K562 (cell line): Measurements from ENCODE around the gene HSPA1L. TPM values are rescaled to one million over a fixed set of nuclear protein-coding genes. Genes with fewer than 3 reads are reported as not detected.
A peak's percentile ranks its signal among the peaks of the same experiment; 100 is the strongest.

Experiments used
- EHMT2 ChIP-seq: fragments of 450-650 bp; IDR thresholded peaks from 2 replicates; pipeline ENCODE4 v1.6.1; 2018; ENCODE audit warnings: antibody characterized with exemption
- FOS ChIP-seq: IDR thresholded peaks from 3 replicates; pipeline ENCODE4 v1.6.1; 2011; ENCODE audit not compliant: insufficient read length; ENCODE audit errors: extremely low read depth
- FOXK2 ChIP-seq, 2 experiments: fragments of 450-650 bp; IDR thresholded peaks in 1 of 2; conservative IDR thresholded peaks in 1 of 2; 2 replicates each; pipeline ENCODE4 v1.6.1; 2016; ENCODE audit warnings: low read depth in 2 of 2, mild to moderate bottlenecking in 1 of 2
- GATAD2B ChIP-seq: fragments of 450-650 bp; IDR thresholded peaks from 2 replicates; pipeline ENCODE4 v1.6.1; 2017; ENCODE audit warnings: mild to moderate bottlenecking, borderline replicate concordance
- HCFC1 ChIP-seq: IDR thresholded peaks from 2 replicates; pipeline ENCODE4 v1.6.1; 2012; ENCODE audit warnings: low read depth, low read length, improper control_type of control experiment
- MEF2A ChIP-seq: IDR thresholded peaks from 2 replicates; pipeline ENCODE4 v1.6.1; 2011; ENCODE audit warnings: low read depth, mild to moderate bottlenecking, low read length, moderate library complexity; ENCODE audit not compliant: control insufficient read depth
- MTA3 ChIP-seq: fragments of 450-650 bp; formaldehyde crosslinking; IDR thresholded peaks from 2 replicates; pipeline ENCODE4 v1.6.1; 2017; ENCODE audit warnings: mild to moderate bottlenecking, borderline replicate concordance
- MTF1 ChIP-seq: fragments of 250-450 bp; sonication (Bioruptor Pico); IDR thresholded peaks from 2 replicates; pipeline ENCODE4 v1.9.0; 2021; ENCODE audit warnings: moderate library complexity, mild to moderate bottlenecking, inconsistent platforms, borderline replicate concordance
- NFATC3 ChIP-seq: fragments of 450-650 bp; IDR thresholded peaks from 2 replicates; pipeline ENCODE4 v1.6.1; 2017; ENCODE audit warnings: mild to moderate bottlenecking
- SNIP1 ChIP-seq: fragments of 450-650 bp; IDR thresholded peaks from 2 replicates; pipeline ENCODE4 v1.7.1; 2017; ENCODE audit warnings: low read depth, mild to moderate bottlenecking
- STAG1 ChIP-seq: sonication (generic); formaldehyde crosslinking; IDR thresholded peaks from 2 replicates; pipeline ENCODE4 v1.5.0; 2020; ENCODE audit warnings: missing genetic modification reagents, borderline replicate concordance
- TAF1 ChIP-seq: IDR thresholded peaks from 2 replicates; pipeline ENCODE4 v1.6.1; 2011; ENCODE audit warnings: mild to moderate bottlenecking, low read length, moderate library complexity; ENCODE audit not compliant: insufficient read depth, control insufficient read depth, severe bottlenecking; ENCODE audit errors: extremely low read depth
- TBP ChIP-seq: optimal IDR thresholded peaks from 2 replicates; pipeline ENCODE3; 2011; ENCODE audit warnings: low read depth, low read length, improper control_type of control experiment
- ZBED1 ChIP-seq: IDR thresholded peaks from 2 replicates; pipeline ENCODE4 v1.6.1; 2014
- ZBTB8A ChIP-seq: fragments of 450-650 bp; IDR thresholded peaks from 2 replicates; pipeline ENCODE4 v1.6.1; 2018; ENCODE audit warnings: mild to moderate bottlenecking, moderate library complexity; ENCODE audit not compliant: partially characterized antibody
- ZC3H8 ChIP-seq: fragments of 450-650 bp; IDR thresholded peaks from 2 replicates; pipeline ENCODE4 v1.6.1; 2017
- ZKSCAN1 ChIP-seq: fragments of 150-350 bp; IDR thresholded peaks from 2 replicates; pipeline ENCODE4 v1.6.1; 2016; ENCODE audit warnings: low read depth, low read length
- ZNF707 ChIP-seq: fragments of 250-450 bp; sonication (Bioruptor Pico); conservative IDR thresholded peaks from 2 replicates; pipeline ENCODE4 v1.8.0; 2022; ENCODE audit warnings: inconsistent platforms, mild to moderate bottlenecking, moderate library complexity
- polyA plus RNA-seq, 8 experiments: library from polyadenylated mRNA; depleted of rRNA in 4 of 8; stranded (reverse) in 5 of 8; unstranded in 3 of 8; fragments of >200 nt; fragmentation: Nextera tagmentation in 2 of 8; fragmentation: Illumina TruSeq in 1 of 8; extraction: Ambion mirVana in 2 of 8; extraction: Trizol in 1 of 8; gene quantifications; 2 replicates each; pipeline versions ENCODE4 v1.2.1 to v1.2.3, GENCODE V29; 2011 to 2014; ENCODE audit warnings: inconsistent platforms in 1 of 8, missing spikeins in 1 of 8
- total RNA-seq, 7 experiments: library from RNA; depleted of rRNA in 6 of 7; stranded (reverse); fragments of >200 nt in 6 of 7; fragmentation: Illumina TruSeq in 2 of 7; extraction: Trizol in 2 of 7; gene quantifications; 2 replicates each; pipeline versions ENCODE4 v1.2.1 to v1.2.3, GENCODE V29; 2011 to 2021; ENCODE audit warnings: low replicate concordance in 1 of 7
- TF ChIP-seq, protein P1 (sequence below): fragments of 250-450 bp; sonication (Bioruptor Pico); IDR thresholded peaks from 2 replicates; pipeline ENCODE4 v1.8.0; 2022; ENCODE audit warnings: moderate library complexity, mild to moderate bottlenecking, inconsistent platforms
- TF ChIP-seq, protein P2 (sequence below): fragments of 450-650 bp; IDR thresholded peaks from 2 replicates; pipeline ENCODE4 v1.6.1; 2016; ENCODE audit warnings: low read depth

The HSPA1L gene
- total and polyA plus RNA-seq, 9 of the 15 experiments (the other 6 are each of a cell fraction or from before 2014, with no cell fraction given): 0.14 to 2.1 (median 1.3) TPM

DNA sequence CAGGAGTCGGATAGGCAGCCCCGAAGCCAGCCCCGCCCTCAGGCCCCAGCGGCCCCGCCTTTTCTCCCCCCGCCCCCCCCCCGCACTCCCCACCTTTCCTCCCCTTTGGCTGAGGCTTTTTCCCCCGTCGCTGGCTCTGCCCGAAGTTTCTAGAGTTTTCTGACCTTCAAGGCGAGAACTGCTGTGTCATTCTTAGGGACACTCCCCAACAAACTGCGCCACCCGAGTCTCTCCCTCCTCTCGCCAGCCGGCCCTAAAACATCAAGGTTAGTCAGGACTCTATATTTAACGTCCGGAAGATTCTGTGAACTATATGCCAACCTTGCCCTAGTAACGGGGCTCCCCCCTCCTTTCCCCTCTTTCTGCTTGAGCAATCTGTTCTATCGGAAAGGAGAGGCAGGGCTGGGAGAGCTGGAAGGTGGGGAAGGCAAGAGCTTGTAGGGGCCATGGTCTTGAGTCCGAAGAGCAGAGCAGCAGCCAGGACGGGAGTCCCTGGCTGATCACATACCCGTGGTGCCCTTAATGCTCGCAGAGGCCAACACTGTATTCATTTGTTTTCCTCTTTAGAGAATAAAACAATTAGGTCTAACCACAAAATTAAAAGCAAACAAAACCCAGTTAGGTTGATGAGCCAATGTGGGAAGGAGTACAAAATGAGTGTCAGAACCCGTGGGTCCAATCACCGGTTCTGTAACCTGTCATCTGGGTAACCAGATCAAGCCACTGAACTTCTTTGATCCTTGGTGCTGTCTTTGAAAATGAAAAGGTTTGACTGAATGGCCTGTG, 7.1 kb upstream of the HSPA1L start (continued):
- TF ChIP-seq ZKSCAN1 (peak; percentile 50; the same call in 1 of the 2 replicates), SNIP1 (no peak), ZBED1 (no peak), TBP (peak; percentile 95), TAF1 (peak; percentile 100), MEF2A (no peak), HCFC1 (peak; percentile 7; the same call in 1 of the 2 replicates), MTA3 (no peak), ZBTB8A (no peak), STAG1 (CRISPR knock-in tag) (no peak), EHMT2 (peak; percentile 77; the same call in 1 of the 2 replicates), GATAD2B (no peak), MTF1 (CRISPR knock-in tag) (no peak), ZNF707 (peak; percentile 15; the same call in 1 of the 2 replicates), NFATC3 (no peak), FOXK2 (conservative IDR thresholded peaks at IDR 0.05 in 1 of 2, IDR thresholded peaks at IDR 0.05 in 1 of 2; ENCODE audit: low read depth in 2 of 2) (no peak), ZC3H8 (no peak), FOS (no peak)
- TF ChIP-seq, protein P1, sequence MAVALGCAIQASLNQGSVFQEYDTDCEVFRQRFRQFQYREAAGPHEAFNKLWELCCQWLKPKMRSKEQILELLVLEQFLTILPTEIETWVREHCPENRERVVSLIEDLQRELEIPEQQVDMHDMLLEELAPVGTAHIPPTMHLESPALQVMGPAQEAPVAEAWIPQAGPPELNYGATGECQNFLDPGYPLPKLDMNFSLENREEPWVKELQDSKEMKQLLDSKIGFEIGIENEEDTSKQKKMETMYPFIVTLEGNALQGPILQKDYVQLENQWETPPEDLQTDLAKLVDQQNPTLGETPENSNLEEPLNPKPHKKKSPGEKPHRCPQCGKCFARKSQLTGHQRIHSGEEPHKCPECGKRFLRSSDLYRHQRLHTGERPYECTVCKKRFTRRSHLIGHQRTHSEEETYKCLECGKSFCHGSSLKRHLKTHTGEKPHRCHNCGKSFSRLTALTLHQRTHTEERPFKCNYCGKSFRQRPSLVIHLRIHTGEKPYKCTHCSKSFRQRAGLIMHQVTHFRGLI (CRISPR knock-in tag): no peak; the same call in 1 of the 2 replicates
- TF ChIP-seq, protein P2, sequence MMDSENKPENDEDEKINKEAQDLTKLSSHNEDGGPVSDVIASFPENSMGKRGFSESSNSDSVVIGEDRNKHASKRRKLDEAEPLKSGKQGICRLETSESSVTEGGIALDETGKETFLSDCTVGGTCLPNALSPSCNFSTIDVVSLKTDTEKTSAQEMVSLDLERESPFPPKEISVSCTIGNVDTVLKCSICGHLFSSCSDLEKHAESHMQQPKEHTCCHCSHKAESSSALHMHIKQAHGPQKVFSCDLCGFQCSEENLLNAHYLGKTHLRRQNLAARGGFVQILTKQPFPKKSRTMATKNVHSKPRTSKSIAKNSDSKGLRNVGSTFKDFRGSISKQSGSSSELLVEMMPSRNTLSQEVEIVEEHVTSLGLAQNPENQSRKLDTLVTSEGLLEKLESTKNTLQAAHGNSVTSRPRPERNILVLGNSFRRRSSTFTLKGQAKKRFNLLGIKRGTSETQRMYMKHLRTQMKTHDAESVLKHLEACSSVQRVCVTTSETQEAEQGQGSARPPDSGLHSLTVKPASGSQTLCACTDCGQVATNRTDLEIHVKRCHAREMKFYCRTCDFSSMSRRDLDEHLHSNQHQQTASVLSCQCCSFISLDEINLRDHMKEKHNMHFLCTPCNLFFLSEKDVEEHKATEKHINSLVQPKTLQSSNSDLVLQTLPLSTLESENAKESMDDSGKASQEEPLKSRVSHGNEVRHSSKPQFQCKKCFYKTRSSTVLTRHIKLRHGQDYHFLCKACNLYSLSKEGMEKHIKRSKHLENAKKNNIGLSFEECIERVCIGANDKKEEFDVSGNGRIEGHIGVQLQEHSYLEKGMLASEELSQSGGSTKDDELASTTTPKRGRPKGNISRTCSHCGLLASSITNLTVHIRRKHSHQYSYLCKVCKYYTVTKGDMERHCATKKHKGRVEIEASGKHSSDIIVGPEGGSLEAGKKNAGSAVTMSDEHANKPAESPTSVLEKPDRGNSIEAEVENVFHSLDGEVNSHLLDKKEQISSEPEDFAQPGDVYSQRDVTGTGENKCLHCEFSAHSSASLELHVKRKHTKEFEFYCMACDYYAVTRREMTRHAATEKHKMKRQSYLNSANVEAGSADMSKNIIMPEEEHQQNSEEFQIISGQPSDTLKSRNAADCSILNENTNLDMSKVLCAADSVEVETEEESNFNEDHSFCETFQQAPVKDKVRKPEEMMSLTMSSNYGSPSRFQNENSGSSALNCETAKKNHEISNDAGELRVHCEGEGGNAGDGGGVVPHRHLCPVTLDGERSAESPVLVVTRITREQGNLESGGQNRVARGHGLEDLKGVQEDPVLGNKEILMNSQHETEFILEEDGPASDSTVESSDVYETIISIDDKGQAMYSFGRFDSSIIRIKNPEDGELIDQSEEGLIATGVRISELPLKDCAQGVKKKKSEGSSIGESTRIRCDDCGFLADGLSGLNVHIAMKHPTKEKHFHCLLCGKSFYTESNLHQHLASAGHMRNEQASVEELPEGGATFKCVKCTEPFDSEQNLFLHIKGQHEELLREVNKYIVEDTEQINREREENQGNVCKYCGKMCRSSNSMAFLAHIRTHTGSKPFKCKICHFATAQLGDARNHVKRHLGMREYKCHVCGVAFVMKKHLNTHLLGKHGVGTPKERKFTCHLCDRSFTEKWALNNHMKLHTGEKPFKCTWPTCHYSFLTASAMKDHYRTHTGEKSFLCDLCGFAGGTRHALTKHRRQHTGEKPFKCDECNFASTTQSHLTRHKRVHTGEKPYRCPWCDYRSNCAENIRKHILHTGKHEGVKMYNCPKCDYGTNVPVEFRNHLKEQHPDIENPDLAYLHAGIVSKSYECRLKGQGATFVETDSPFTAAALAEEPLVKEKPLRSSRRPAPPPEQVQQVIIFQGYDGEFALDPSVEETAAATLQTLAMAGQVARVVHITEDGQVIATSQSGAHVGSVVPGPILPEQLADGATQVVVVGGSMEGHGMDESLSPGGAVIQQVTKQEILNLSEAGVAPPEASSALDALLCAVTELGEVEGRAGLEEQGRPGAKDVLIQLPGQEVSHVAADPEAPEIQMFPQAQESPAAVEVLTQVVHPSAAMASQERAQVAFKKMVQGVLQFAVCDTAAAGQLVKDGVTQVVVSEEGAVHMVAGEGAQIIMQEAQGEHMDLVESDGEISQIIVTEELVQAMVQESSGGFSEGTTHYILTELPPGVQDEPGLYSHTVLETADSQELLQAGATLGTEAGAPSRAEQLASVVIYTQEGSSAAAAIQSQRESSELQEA: no peak
